ENCODE data around the gene ICE1.

Gene ICE1

DNA sequence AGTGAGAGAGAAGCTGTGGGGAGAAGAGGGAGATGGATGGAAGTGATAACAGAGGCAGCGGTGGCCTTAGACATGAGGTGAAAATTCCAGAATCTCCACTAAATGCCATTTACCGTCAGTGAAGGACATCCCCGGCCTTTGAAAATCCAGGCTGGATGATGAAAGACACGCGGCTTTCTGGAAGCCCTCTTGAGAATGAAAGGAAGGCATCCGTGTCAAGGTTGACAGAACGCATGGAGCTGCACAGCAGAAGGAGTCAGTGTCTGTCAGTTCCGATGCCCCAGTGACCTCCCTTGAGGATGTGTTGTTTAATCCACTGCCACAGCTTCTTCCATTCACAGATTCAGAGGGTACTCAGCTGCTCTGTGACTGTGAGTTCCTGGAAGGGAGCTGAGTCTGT, 114.9 kb downstream of the ICE1 start:
- H3K27ac ChIP-seq (ENCODE audit: low read depth, low read length) = no peak overlapping the region
- H4K91ac ChIP-seq (ENCODE audit: low read depth, low read length) = no peak overlapping the region

DNA sequence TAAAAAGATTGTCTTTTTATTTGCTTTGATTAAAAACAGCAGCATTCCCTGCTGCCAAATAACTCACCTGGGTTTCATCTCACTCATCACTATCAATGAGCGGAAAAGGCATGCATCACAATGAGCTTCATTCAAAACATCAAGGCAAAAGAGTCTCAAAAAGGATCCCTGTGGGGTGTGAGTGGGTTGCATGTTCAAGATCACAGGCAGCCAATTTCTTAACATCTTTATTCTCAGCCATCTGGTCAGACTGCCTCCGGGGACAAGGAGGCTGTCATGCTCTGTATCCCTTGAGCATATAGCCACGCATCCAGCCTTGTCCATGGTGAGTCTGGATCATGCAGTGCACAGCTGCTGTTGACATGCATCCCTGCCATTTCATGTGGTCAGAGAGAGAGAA, 117.1 kb downstream of the ICE1 start:
- no peak overlapping the region for H4K8ac ChIP-seq (ENCODE audit: low read depth, low read length)
- WGBS (ENCODE audit: extremely low coverage, insufficient coverage, insufficient read length) = no CpG with 5 or more reads among the region's 3 CpGs
- no peaks in the 10 kb centered on the region for H3K4me1 ChIP-seq (ENCODE audit: control insufficient read depth in 1 of 2, insufficient read depth in 2 of 2, low read length in 2 of 2)
- H4K12ac ChIP-seq (ENCODE audit: low read depth, low read length) = no peak overlapping the region
- no peak overlapping the region for H2BK5ac ChIP-seq (ENCODE audit: low read depth, low read length, poor library complexity)
- no peaks in the 10 kb centered on the region for H3K36me3 ChIP-seq (ENCODE audit: control insufficient read depth in 1 of 2, insufficient read depth in 2 of 2, low read length in 2 of 2)
- no peak overlapping the region for H2BK12ac ChIP-seq (ENCODE audit: low read length)
- no peaks in the 10 kb centered on the region for H3K27me3 ChIP-seq (ENCODE audit: insufficient read depth, low read length)
- H4K91ac ChIP-seq (ENCODE audit: low read depth, low read length) = no peak overlapping the region
- no peak overlapping the region for H3K18ac ChIP-seq (ENCODE audit: low read length)
- no peak for DNase-seq
- no peak overlapping the region for H2BK120ac ChIP-seq (ENCODE audit: insufficient read depth, low read length, poor library complexity)
- no peak overlapping the region for H3K4me2 ChIP-seq (ENCODE audit: low read length)
- no peak overlapping the region for H2AK5ac ChIP-seq (ENCODE audit: low read length)
- H3K79me1 ChIP-seq (ENCODE audit: low read length) = no peaks in the 10 kb centered on the region
- H3K23ac ChIP-seq (ENCODE audit: low read length) = no peak overlapping the region
- no peaks in the 10 kb centered on the region for H3K79me2 ChIP-seq (ENCODE audit: control insufficient read depth, insufficient read depth, low read length, poor library complexity)
- no peak overlapping the region for H3K4ac ChIP-seq (ENCODE audit: low read depth, low read length)
- no peak overlapping the region for H3K14ac ChIP-seq (ENCODE audit: low read length)
- H3K27ac ChIP-seq (ENCODE audit: low read depth, low read length) = no peak overlapping the region
- H2AFZ ChIP-seq (ENCODE audit: insufficient read depth, low read length, poor library complexity) = no peak overlapping the region
- H3K4me3 ChIP-seq (ENCODE audit: low read depth, low read length) = no peak overlapping the region
- no peak overlapping the region for H3K9ac ChIP-seq (ENCODE audit: low read length)
- H3K9me3 ChIP-seq (ENCODE audit: insufficient read depth, low read depth, low read length) = no peaks in the 10 kb centered on the region

More for the DNA sequence above, 114.9 kb downstream of the ICE1 start:
- no peak overlapping the region for H4K12ac ChIP-seq (ENCODE audit: low read depth, low read length)
- no peaks in the 10 kb centered on the region for H3K79me1 ChIP-seq (ENCODE audit: low read length)
- H3K4me3 ChIP-seq (ENCODE audit: low read depth, low read length) = no peak overlapping the region
- no peak overlapping the region for H3K14ac ChIP-seq (ENCODE audit: low read length)
- no peak overlapping the region for H2BK12ac ChIP-seq (ENCODE audit: low read length)
- H2BK5ac ChIP-seq (ENCODE audit: low read depth, low read length, poor library complexity) = no peak overlapping the region
- no peak overlapping the region for H3K23ac ChIP-seq (ENCODE audit: low read length)
- no peak overlapping the region for H3K4me2 ChIP-seq (ENCODE audit: low read length)
- no peak overlapping the region for H3K4ac ChIP-seq (ENCODE audit: low read depth, low read length)
- no peaks in the 10 kb centered on the region for H3K27me3 ChIP-seq (ENCODE audit: insufficient read depth, low read length)
- no peak overlapping the region for H2AFZ ChIP-seq (ENCODE audit: insufficient read depth, low read length, poor library complexity)
- no peak overlapping the region for H2BK120ac ChIP-seq (ENCODE audit: insufficient read depth, low read length, poor library complexity)
- H3K79me2 ChIP-seq (ENCODE audit: control insufficient read depth, insufficient read depth, low read length, poor library complexity) = no peaks in the 10 kb centered on the region
- DNase-seq = no peak
- no CpG with 5 or more reads among the region's 8 CpGs for WGBS (ENCODE audit: extremely low coverage, insufficient coverage, insufficient read length)
- no peak overlapping the region for H4K8ac ChIP-seq (ENCODE audit: low read depth, low read length)
- no peak overlapping the region for H2AK5ac ChIP-seq (ENCODE audit: low read length)
- no peaks in the 10 kb centered on the region for H3K4me1 ChIP-seq (ENCODE audit: control insufficient read depth in 1 of 2, insufficient read depth in 2 of 2, low read length in 2 of 2)
- H3K9ac ChIP-seq (ENCODE audit: low read length) = no peak overlapping the region
- no peak overlapping the region for H3K18ac ChIP-seq (ENCODE audit: low read length)
- H3K36me3 ChIP-seq (ENCODE audit: control insufficient read depth in 1 of 2, insufficient read depth in 2 of 2, low read length in 2 of 2) = no peaks in the 10 kb centered on the region
- H3K9me3 ChIP-seq (ENCODE audit: insufficient read depth, low read depth, low read length) = peaks cover 3% of the 10 kb centered on the region
